HepG2 (cell line): Measurements from ENCODE around the gene KCND3. TPM values are rescaled to one million over a fixed set of nuclear protein-coding genes. Genes with fewer than 3 reads are reported as not detected.

Source experiments
- ATAC-seq: fragments of 200-7000 bp; cut with Tn5 transposase; 3 replicates; pipeline ENCODE4 v1.9.1; 2020; ENCODE audit warnings: mild to moderate bottlenecking, moderate library complexity
- BruUV-seq: library from RNA; stranded (reverse); fragments of 400-500 nt; replicated peaks from 2 replicates; lab custom pipeline; 2021; lab: Mats Ljungman, UMichigan
- CTCF ChIA-PET: fragments of 300-600 bp; formaldehyde crosslinking; extraction: SDS; loops from one replicate; lab custom pipeline; 2021; ENCODE audit warnings: low total read pairs, inconsistent platforms, low intra/inter-chr PET ratio; lab: Yijun Ruan, JAX
- POLR2A ChIA-PET: fragments of 350-600 bp; sonication (Branson Sonifier 250); formaldehyde crosslinking; loops from one replicate; lab custom pipeline; 2020; ENCODE audit warnings: antibody characterized with exemption, inconsistent platforms; lab: Yijun Ruan, JAX
- DNase-seq: peaks from one replicate; pipeline ENCODE4 v3.0.0-alpha.2; 2015; ENCODE audit warnings: low spot score
- FAIRE-seq: peaks from 3 replicates; lab custom pipeline; 2011; peaks lifted over from hg19 to GRCh38; lab: Jason Lieb, UNC
- H2AFZ ChIP-seq: one replicate; pipeline ENCODE4 v1.6.1; 2011; ENCODE audit warnings: low read length, inconsistent platforms
- H3K27ac ChIP-seq: fragments of 300-600 bp; 3 replicates; pipeline ENCODE4 v1.8.0; 2011; ENCODE audit warnings: mixed run types, mild to moderate bottlenecking, mixed read lengths, low read length, inconsistent platforms; ENCODE audit not compliant: insufficient read depth; ENCODE audit errors: extremely low read length
- H3K27me3 ChIP-seq, 2 experiments: fragments of 200-600 bp in 1 of 2; 2 replicates in 1 of 2; 3 replicates in 1 of 2; pipeline versions ENCODE4 v1.6.0 to v1.8.0; 2011; ENCODE audit warnings: low read length in 2 of 2, mild to moderate bottlenecking in 2 of 2, moderate library complexity in 2 of 2, inconsistent platforms in 1 of 2; ENCODE audit not compliant: insufficient read depth in 2 of 2, control insufficient read depth in 1 of 2
- H3K36me3 ChIP-seq, 2 experiments: fragments of 200-600 bp in 1 of 2; replicated peaks in 1 of 2; 2 replicates in 1 of 2; 3 replicates in 1 of 2; pipeline versions ENCODE4 v1.5.1 to v1.8.0; 2011; ENCODE audit warnings: low read length in 2 of 2, inconsistent platforms in 1 of 2; ENCODE audit not compliant: insufficient read depth in 2 of 2, control insufficient read depth in 1 of 2
- H3K4me1 ChIP-seq: 2 replicates; pipeline ENCODE4 v1.5.1; 2012; ENCODE audit warnings: low read length, inconsistent platforms; ENCODE audit not compliant: insufficient read depth
- H3K4me2 ChIP-seq: 2 replicates; pipeline ENCODE4 v1.6.0; 2011; ENCODE audit warnings: low read depth, low read length, inconsistent platforms
- H3K4me3 ChIP-seq, 3 experiments: fragments of 200-600 bp in 1 of 3; sonication (generic), shearing (Covaris generic) in 1 of 3; replicated peaks in 1 of 3; 2 replicates each; pipeline ENCODE4 v1.5.1; 2011 to 2016; ENCODE audit warnings: low read length in 3 of 3, inconsistent platforms in 2 of 3, low read depth in 2 of 3, mild to moderate bottlenecking in 2 of 3, control low read depth in 1 of 3, mixed read lengths in 1 of 3; ENCODE audit not compliant: insufficient read depth in 1 of 3
- H3K79me2 ChIP-seq: one replicate; pipeline ENCODE4 v1.6.1; 2011; ENCODE audit warnings: low read length, inconsistent platforms; ENCODE audit not compliant: insufficient read depth
- H3K9ac ChIP-seq: 2 replicates; pipeline ENCODE4 v1.6.0; 2011; ENCODE audit warnings: mild to moderate bottlenecking, low read depth, low read length, inconsistent platforms; ENCODE audit not compliant: insufficient read depth
- H3K9me3 ChIP-seq: 2 replicates; pipeline ENCODE4 v1.5.1; 2012; ENCODE audit warnings: mild to moderate bottlenecking, low read length
- H4K20me1 ChIP-seq: 2 replicates; pipeline ENCODE4 v1.6.0; 2011; ENCODE audit warnings: inconsistent platforms, mild to moderate bottlenecking, low read length, moderate library complexity; ENCODE audit not compliant: insufficient read depth
- HOXA9 ChIP-seq: sonication (generic); formaldehyde crosslinking; IDR thresholded peaks from 2 replicates; pipeline ENCODE4 v1.8.1; 2022; ENCODE audit warnings: missing genetic modification reagents, mild to moderate bottlenecking, moderate library complexity, borderline replicate concordance
- PHF20 ChIP-seq: sonication (generic); formaldehyde crosslinking; IDR thresholded peaks from 2 replicates; pipeline ENCODE4 v1.5.0; 2020; ENCODE audit warnings: mild to moderate bottlenecking, missing genetic modification reagents
- RBM22 ChIP-seq: fragments of 200-400 bp; formaldehyde crosslinking; optimal IDR thresholded peaks from 2 replicates; pipeline ENCODE3; 2017; ENCODE audit warnings: mild to moderate bottlenecking, low read length, moderate library complexity
- SAFB2 ChIP-seq: sonication (generic); formaldehyde crosslinking; IDR thresholded peaks from 2 replicates; pipeline ENCODE4 v1.5.1; 2020; ENCODE audit warnings: missing genetic modification reagents, low read depth, mild to moderate bottlenecking, borderline replicate concordance
- SIN3B ChIP-seq: fragments of 150-350 bp; IDR thresholded peaks from 2 replicates; pipeline ENCODE4 v1.6.1; 2014; ENCODE audit warnings: low read length
- ZMAT3 ChIP-seq: sonication (generic); formaldehyde crosslinking; conservative IDR thresholded peaks from 2 replicates; pipeline ENCODE4 v1.7.0; 2021; ENCODE audit warnings: missing genetic modification reagents
- ZMYM4 ChIP-seq: sonication (generic); formaldehyde crosslinking; IDR thresholded peaks from 2 replicates; pipeline ENCODE4 v1.8.1; 2023; ENCODE audit warnings: mild to moderate bottlenecking, missing genetic modification reagents
- ZNF253 ChIP-seq: sonication (generic); formaldehyde crosslinking; IDR thresholded peaks from 2 replicates; pipeline ENCODE4 v1.8.0; 2022; ENCODE audit warnings: mild to moderate bottlenecking, missing genetic modification reagents, borderline replicate concordance
- ZNF547 ChIP-seq: sonication (generic); formaldehyde crosslinking; IDR thresholded peaks from 2 replicates; pipeline ENCODE4 v1.5.1; 2020; ENCODE audit warnings: mild to moderate bottlenecking, missing genetic modification reagents
- ZNF792 ChIP-seq: IDR thresholded peaks from 2 replicates; pipeline ENCODE4 v1.6.1; 2016
- ZZZ3 ChIP-seq: sonication (generic); formaldehyde crosslinking; IDR thresholded peaks from 2 replicates; pipeline ENCODE4 v1.4.0; 2020; ENCODE audit warnings: missing genetic modification reagents, mild to moderate bottlenecking, borderline replicate concordance
- WGBS: methylation state at CpG from one replicate; pipeline ENCODE4 v1.1.6; 2017; ENCODE audit warnings: low lambda C conversion rate; 5-methylcytosine and 5-hydroxymethylcytosine counted together
- in situ Hi-C: cut with HindIII; loops from 2 replicates; pipeline ENCODE4 v1.10.0; 2017; ENCODE audit warnings: low pct_unique_long_range_greater_than_20kb; ENCODE audit not compliant: extremely low pct_ligation_motif_present
- intact Hi-C: fragments of 100-400 bp; cut with micrococcal nuclease; formaldehyde crosslinking; loops from one replicate; pipeline ENCODE4 v1.10.0; 2022; ENCODE audit not compliant: unreplicated experiment
- polyA plus RNA-seq, 8 experiments: library from polyadenylated mRNA; depleted of rRNA in 3 of 8; stranded (reverse) in 7 of 8; unstranded in 1 of 8; fragments of >200 nt; fragmentation: Illumina TruSeq in 4 of 8; extraction: Trizol in 4 of 8; gene quantifications; 2 replicates each; pipeline versions ENCODE4 v1.2.1 to v1.2.3, GENCODE V29; 2011 to 2016; ENCODE audit warnings: low read depth in 4 of 8, missing spikeins in 1 of 8, mixed read lengths in 1 of 8; ENCODE audit not compliant: insufficient read depth in 1 of 8
- total RNA-seq, 5 experiments: library from RNA; depleted of rRNA; stranded (reverse); fragments of >200 nt; fragmentation: Illumina TruSeq; extraction: Trizol; gene quantifications; 2 replicates each; pipeline ENCODE4 v1.2.3, GENCODE V29; 2016; ENCODE audit warnings: low read depth in 1 of 5
- TF ChIP-seq, protein P1 (sequence below): sonication (generic); formaldehyde crosslinking; IDR thresholded peaks from 2 replicates; pipeline ENCODE4 v1.5.1; 2020; ENCODE audit warnings: missing genetic modification reagents, mild to moderate bottlenecking, borderline replicate concordance
- TF ChIP-seq, protein P2 (sequence below): sonication (generic); formaldehyde crosslinking; IDR thresholded peaks from 2 replicates; pipeline ENCODE4 v1.8.0; 2022; ENCODE audit warnings: missing genetic modification reagents, mild to moderate bottlenecking, inconsistent platforms, borderline replicate concordance

The KCND3 gene
- total and polyA plus RNA-seq, 2 of the 13 experiments (the other 11 are each of a cell fraction or from before 2014, with no cell fraction given): 0.04 TPM; not detected in 1

DNA sequence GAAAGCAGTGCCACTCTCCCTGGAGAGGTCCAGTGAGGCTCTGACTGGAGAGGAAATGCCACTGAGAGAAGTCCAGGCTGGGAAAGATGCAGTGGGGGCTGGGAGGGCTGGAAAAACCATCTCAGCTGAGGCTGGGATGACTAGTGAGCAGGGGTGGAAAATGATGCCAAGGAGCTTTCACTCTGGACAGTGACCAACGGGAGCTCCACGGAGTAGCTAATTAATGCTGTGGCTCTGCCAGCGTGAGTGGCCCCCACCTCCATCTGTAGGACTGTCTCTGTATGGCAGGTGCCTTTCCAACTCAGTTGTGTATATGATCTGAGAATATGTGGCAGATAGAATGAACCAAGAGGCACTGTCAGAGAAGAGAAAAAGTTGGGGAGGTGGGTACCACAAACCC is 147.1 kb downstream of the KCND3 start:
- H4K20me1 ChIP-seq: no peaks in the 10 kb centered on the region
- H3K79me2 ChIP-seq: no peaks in the 10 kb centered on the region
- H3K4me3 ChIP-seq: no peak overlapping the region
- H3K9me3 ChIP-seq: no peaks in the 10 kb centered on the region
- ATAC-seq (no peak), FAIRE-seq (no peak), DNase-seq (no peak)
- ChIA-PET POLR2A (no interaction called here), CTCF (no interaction called here)
- in situ Hi-C loops (no loop called here), intact Hi-C loops (no loop called here)
- 6% methylated on average over 3 of the region's 3 CpGs for WGBS
- no peak overlapping the region for H3K27ac ChIP-seq
- H3K36me3 ChIP-seq: no peaks in the 10 kb centered on the region
- H3K4me1 ChIP-seq: no peaks in the 10 kb centered on the region
- H2AFZ ChIP-seq: no peak overlapping the region
- H3K27me3 ChIP-seq: peaks cover 0 to 12% of the 10 kb centered on the region in 2 experiments; a peak in 2 of 5 replicates
- no TSS peak for BruUV-seq
- TF ChIP-seq, protein P1, sequence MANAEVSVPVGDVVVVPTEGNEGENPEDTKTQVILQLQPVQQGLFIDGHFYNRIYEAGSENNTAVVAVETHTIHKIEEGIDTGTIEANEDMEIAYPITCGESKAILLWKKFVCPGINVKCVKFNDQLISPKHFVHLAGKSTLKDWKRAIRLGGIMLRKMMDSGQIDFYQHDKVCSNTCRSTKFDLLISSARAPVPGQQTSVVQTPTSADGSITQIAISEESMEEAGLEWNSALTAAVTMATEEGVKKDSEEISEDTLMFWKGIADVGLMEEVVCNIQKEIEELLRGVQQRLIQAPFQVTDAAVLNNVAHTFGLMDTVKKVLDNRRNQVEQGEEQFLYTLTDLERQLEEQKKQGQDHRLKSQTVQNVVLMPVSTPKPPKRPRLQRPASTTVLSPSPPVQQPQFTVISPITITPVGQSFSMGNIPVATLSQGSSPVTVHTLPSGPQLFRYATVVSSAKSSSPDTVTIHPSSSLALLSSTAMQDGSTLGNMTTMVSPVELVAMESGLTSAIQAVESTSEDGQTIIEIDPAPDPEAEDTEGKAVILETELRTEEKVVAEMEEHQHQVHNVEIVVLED (CRISPR knock-in tag): no peak
- TF ChIP-seq SIN3B (no peak), ZZZ3 (CRISPR knock-in tag) (no peak), ZNF792 (CRISPR knock-in tag) (no peak), RBM22 (no peak), SAFB2 (CRISPR knock-in tag) (no peak), PHF20 (CRISPR knock-in tag) (no peak), ZMYM4 (CRISPR knock-in tag) (no peak), ZMAT3 (CRISPR knock-in tag) (no peak), ZNF253 (no peak), ZNF547 (no peak), HOXA9 (CRISPR knock-in tag) (no peak)
- TF ChIP-seq, protein P2, sequence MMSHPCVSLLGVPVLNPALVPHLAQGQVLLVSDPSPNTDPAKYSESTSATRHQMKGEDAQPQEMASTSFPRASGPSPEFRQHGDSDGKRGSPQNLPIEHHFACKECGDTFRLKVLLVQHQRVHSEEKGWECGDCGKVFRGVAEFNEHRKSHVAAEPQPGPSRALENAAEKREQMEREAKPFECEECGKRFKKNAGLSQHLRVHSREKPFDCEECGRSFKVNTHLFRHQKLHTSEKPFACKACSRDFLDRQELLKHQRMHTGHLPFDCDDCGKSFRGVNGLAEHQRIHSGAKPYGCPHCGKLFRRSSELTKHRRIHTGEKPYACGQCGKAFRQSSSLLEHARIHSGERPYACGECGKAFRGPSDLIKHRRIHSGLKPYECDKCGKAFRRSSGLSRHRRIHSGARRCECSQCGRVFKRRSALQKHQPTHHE (CRISPR knock-in tag): no peak
- H3K4me2 ChIP-seq: no peak overlapping the region
- H3K9ac ChIP-seq: no peak overlapping the region
